DOHH2 (cell line): ENCODE measurements around the gene CPLANE2.
"Not testable (repeated sequence)": the region's sequence is repeated elsewhere in the genome, so short reads cannot be mapped to it uniquely, and the experiment has no call there.

Source experiments
- EZH2phosphoT487 ChIP-seq: fragments of 200-600 bp; sonication (generic); IDR thresholded peaks from 2 replicates; pipeline ENCODE4 v1.6.1; 2017; ENCODE audit warnings: borderline replicate concordance, mild to moderate bottlenecking, antibody characterized with exemption, low read length, moderate library complexity, mixed read lengths
- TF ChIP-seq, protein P1 (sequence below): fragments of 200-600 bp; sonication (generic); IDR thresholded peaks from one replicate; pipeline ENCODE4 v1.5.1; 2014; ENCODE audit warnings: antibody characterized with exemption, mild to moderate bottlenecking, low read depth, low read length; ENCODE audit not compliant: poor library complexity, severe bottlenecking

DNA sequence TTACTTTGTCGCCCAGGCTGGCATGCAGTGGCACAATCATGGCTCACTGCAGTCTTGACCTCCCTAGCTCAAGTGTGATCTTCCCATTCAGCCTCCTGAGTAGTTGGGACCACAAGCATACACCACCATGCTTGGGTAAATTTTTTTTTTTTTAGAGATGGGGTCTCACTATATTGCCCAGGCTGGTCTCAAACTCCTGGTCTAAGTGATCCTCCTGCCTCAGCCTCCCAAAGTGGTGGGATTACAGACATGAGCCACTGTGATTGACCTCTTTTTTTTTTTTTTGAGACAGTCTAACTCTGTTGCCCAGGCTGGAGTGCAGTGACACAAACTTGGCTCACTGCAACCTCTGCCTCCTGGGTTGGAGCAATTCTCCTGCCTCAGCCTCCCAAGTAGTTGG is 9.3 kb upstream of the CPLANE2 start:
- TF ChIP-seq, protein P1, sequence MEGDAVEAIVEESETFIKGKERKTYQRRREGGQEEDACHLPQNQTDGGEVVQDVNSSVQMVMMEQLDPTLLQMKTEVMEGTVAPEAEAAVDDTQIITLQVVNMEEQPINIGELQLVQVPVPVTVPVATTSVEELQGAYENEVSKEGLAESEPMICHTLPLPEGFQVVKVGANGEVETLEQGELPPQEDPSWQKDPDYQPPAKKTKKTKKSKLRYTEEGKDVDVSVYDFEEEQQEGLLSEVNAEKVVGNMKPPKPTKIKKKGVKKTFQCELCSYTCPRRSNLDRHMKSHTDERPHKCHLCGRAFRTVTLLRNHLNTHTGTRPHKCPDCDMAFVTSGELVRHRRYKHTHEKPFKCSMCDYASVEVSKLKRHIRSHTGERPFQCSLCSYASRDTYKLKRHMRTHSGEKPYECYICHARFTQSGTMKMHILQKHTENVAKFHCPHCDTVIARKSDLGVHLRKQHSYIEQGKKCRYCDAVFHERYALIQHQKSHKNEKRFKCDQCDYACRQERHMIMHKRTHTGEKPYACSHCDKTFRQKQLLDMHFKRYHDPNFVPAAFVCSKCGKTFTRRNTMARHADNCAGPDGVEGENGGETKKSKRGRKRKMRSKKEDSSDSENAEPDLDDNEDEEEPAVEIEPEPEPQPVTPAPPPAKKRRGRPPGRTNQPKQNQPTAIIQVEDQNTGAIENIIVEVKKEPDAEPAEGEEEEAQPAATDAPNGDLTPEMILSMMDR, result not testable (repeated sequence)
- not testable (repeated sequence) for TF ChIP-seq EZH2phosphoT487
